Posterior vena cava (tissue), 2 donors: ENCODE results near the gene ARID5A. TPM values are rescaled to one million over a fixed set of nuclear protein-coding genes. Genes with fewer than 3 reads are reported as not detected.
"Not testable (repeated sequence)": the region's sequence is repeated elsewhere in the genome, so short reads cannot be mapped to it uniquely, and the experiment has no call there.

Source experiments
- DNase-seq: peaks from one replicate; pipeline ENCODE4 v3.0.0-alpha.2; 2020; ENCODE audit warnings: low spot score
- intact Hi-C, 2 donors: fragments of 100-400 bp; cut with DNase I; formaldehyde crosslinking; loops; one replicate each; pipeline versions ENCODE4 v1.14.1 to v1.14.2; 2022 to 2023
- long read RNA-seq, 2 donors: library from polyadenylated mRNA; unstranded; transcript quantifications; one replicate each; pipeline ENCODE4 v2.0.0, GENCODE V29; 2020 to 2021
- total RNA-seq, 2 donors: library from RNA; stranded (reverse); fragmentation: NEBNext Ultra II Directional; extraction: Animal tissue kit (Norgen Biotek cat#: 25700); gene quantifications; one replicate each; pipeline ENCODE4 v1.2.1, GENCODE V29; 2021
- donor health status: DM: yes; HTN: yes; CAD: no.
- donor health status: DM: yes; HTN: yes; CAD: no.

The ARID5A gene
- 100 to 1,000 TPM in 1 of 2 donors, 10 to 100 TPM in 1; 67.4 to 179 TPM for total RNA-seq
- long read RNA-seq, donor 1, transcript ARID5A-202 (6 exons, 2,038 nt): minor isoform, 17 of 55 reads
- long read RNA-seq, donor 1, transcript ARID5A-201 (7 exons, 2,188 nt): major isoform, 22 of 55 reads
- long read RNA-seq, donor 1, partial matches to known transcripts: 2 of 55 reads
- long read RNA-seq, donor 1, other reads (novel, unspliced or antisense): 10 of 55 reads
- long read RNA-seq, donor 2, transcript ARID5A-202 (6 exons, 2,038 nt): major isoform, 576 of 1,452 reads
- long read RNA-seq, donor 2, transcript ARID5A-204 (5 exons, 940 nt): minor isoform, 28 of 1,452 reads
- long read RNA-seq, donor 2, transcript ARID5A-201 (7 exons, 2,188 nt): minor isoform, 568 of 1,452 reads
- long read RNA-seq, donor 2, partial matches to known transcripts: 83 of 1,452 reads
- long read RNA-seq, donor 2, other reads (novel, unspliced or antisense): 197 of 1,452 reads

- peak; percentile 98 for DNase-seq
- intact Hi-C loops: no loop called here
Measured at GRCh38 chr2:96536445-96537065, at the start of gene ARID5A. Gene ARID5A, plus strand, starts transcription at chr2:96536752. Its CDS starts 75 bp downstream, at chr2:96536827.

- DNase-seq: no peak
- intact Hi-C loops: no loop called here
Measured at GRCh38 chr2:96489261-96489660, 47.3 kb upstream of the ARID5A start.

GRCh38 chr2:96489663-96490062, 46.9 kb upstream of the ARID5A start:
- no peak for DNase-seq
- intact Hi-C loops: no loop called here

- intact Hi-C loops: no loop called here
- DNase-seq: peak; percentile 28
Measured at GRCh38 chr2:96491860-96492497, 44.6 kb upstream of the ARID5A start.

- peak; percentile 16 for DNase-seq
- intact Hi-C loops: no loop called here
Measured at GRCh38 chr2:96493072-96493471, 43.5 kb upstream of the ARID5A start.

- intact Hi-C loops: no loop called here
- DNase-seq: no peak
Measured at GRCh38 chr2:96494188-96494587, 42.4 kb upstream of the ARID5A start.

GRCh38 chr2:96495982-96496629, 40.4 kb upstream of the ARID5A start:
- no peak for DNase-seq
- intact Hi-C loops: loop anchor here in 1 of 2 donors (1.0 kb wide), 1 partner anchor 9 kb away; the partner anchor contains the start of gene NEURL3

- intact Hi-C loops: no loop called here
Measured at GRCh38 chr2:96498021-96498431, 38.5 kb upstream of the ARID5A start.

GRCh38 chr2:96498611-96499010, 37.9 kb upstream of the ARID5A start:
- intact Hi-C loops, DNase-seq: not testable (repeated sequence)

More at GRCh38 chr2:96498021-96498431, 38.5 kb upstream of the ARID5A start:
- no peak for DNase-seq

- no peak for DNase-seq
- intact Hi-C loops: no loop called here
Measured at GRCh38 chr2:96499061-96499960, 37.2 kb upstream of the ARID5A start.

- intact Hi-C loops: no loop called here
- DNase-seq: no peak
Measured at GRCh38 chr2:96500385-96501066, 36.0 kb upstream of the ARID5A start.

GRCh38 chr2:96501471-96501874, 35.1 kb upstream of the ARID5A start:
- no peak for DNase-seq
- intact Hi-C loops: no loop called here

- peak; percentile 81 for DNase-seq
Measured at GRCh38 chr2:96501886-96502810, 34.4 kb upstream of the ARID5A start.

GRCh38 chr2:96502891-96503636, 33.5 kb upstream of the ARID5A start:
- intact Hi-C loops: no loop called here
- DNase-seq: peak; percentile 80

More at GRCh38 chr2:96501886-96502810, 34.4 kb upstream of the ARID5A start:
- intact Hi-C loops: no loop called here

GRCh38 chr2:96503637-96504243, 32.8 kb upstream of the ARID5A start:
- DNase-seq: no peak
- intact Hi-C loops: no loop called here
